Measurements from ENCODE around the gene SLC36A1. TPM values are rescaled to one million over a fixed set of nuclear protein-coding genes. Genes with fewer than 3 reads are reported as not detected.
"Not testable (repeated sequence)": the region's sequence is repeated elsewhere in the genome, so short reads cannot be mapped to it uniquely, and the experiment has no call there.

SLC36A1 gene
- total RNA-seq, 5 donors from 2014 or later (not counting 1 experiment from before 2014, with no cell fraction given) = 5.1 to 8.5 (median 6.3) TPM

DNA sequence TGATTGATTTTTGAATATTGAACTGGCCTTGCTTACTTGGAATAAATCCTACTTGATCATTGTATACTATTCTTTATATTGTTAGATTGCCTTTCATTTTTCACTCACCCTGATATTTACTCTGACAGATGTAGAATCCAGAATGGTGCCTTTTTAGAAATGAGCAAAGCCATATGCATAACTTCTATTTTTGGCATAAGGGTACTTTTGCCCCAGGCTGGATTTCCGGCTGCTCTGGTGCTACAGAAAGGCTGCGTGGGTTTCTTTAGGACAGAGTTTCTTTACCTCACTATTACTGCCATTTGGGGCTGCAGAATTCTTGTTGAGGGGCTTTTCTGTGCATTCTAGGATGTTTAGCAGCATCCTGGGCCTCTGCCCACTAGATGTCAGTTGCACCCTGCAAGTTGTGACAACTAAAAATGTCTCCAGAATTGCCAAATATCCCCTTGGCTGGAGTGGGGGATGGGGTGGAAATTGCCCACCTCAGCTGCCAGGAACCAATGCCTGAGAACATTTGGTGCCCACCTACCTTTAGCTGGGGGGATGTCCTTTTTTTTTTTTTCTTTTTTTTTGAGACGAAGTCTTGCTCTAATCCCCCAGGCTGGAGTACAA, 50.1 kb downstream of the SLC36A1 start:
- Mint-ChIP-seq H3K9me3 (no peaks in the 10 kb centered on the region), H3K4me1 (peaks cover 5 to 8% (median 5%) of the 10 kb centered on the region in 3 donors), H3K27me3 (no peaks in the 10 kb centered on the region), H3K27ac (no peak overlapping the region), H3K36me3 (peaks cover 8% of the 10 kb centered on the region), H3K4me3 (no peak overlapping the region)
- POLR2A ChIA-PET = interaction anchor here in 1 of 2 donors (0.6 kb wide), 1 partner anchor 43 kb away, joined by 4 read pairs; no protein-coding TSS in a partner anchor
- Histone ChIP-seq H3K9me3 (no peaks in the 10 kb centered on the region), H3K27me3 (replicated peaks in 1 of 2; ENCODE audit: control insufficient read depth in 2 of 2, extremely low read depth in 1 of 2, insufficient read depth in 2 of 2, low read length in 1 of 2) (no peaks in the 10 kb centered on the region), H3K4me3 (ENCODE audit: control insufficient read depth in 1 of 2, extremely low read depth in 1 of 2, low read length in 1 of 2) (no peak overlapping the region), H3K27ac (ENCODE audit: low read length) (no peak overlapping the region), H3K4me1 (ENCODE audit: control insufficient read depth in 1 of 2, extremely low read depth in 1 of 2, insufficient read depth in 2 of 2, low read length in 2 of 2) (peaks cover 0 to 6% of the 10 kb centered on the region in 2 experiments), H3K36me3 (ENCODE audit: control insufficient read depth in 2 of 2, extremely low read depth in 1 of 2, insufficient read depth in 1 of 2, low read length in 1 of 2) (no peaks in the 10 kb centered on the region)
- DNase-seq (no peak), ATAC-seq (replicated peaks in 1 of 4) (no peak)
- no CpG with 5 or more reads among the region's 3 CpGs for WGBS (ENCODE audit: insufficient coverage)
- CTCF ChIA-PET = interaction anchor here in 1 of 2 donors (1.1 to 1.3 kb wide), 2 partner anchors 49 to 52 kb away, joined by 3 read pairs; no protein-coding TSS in a partner anchor

DNA sequence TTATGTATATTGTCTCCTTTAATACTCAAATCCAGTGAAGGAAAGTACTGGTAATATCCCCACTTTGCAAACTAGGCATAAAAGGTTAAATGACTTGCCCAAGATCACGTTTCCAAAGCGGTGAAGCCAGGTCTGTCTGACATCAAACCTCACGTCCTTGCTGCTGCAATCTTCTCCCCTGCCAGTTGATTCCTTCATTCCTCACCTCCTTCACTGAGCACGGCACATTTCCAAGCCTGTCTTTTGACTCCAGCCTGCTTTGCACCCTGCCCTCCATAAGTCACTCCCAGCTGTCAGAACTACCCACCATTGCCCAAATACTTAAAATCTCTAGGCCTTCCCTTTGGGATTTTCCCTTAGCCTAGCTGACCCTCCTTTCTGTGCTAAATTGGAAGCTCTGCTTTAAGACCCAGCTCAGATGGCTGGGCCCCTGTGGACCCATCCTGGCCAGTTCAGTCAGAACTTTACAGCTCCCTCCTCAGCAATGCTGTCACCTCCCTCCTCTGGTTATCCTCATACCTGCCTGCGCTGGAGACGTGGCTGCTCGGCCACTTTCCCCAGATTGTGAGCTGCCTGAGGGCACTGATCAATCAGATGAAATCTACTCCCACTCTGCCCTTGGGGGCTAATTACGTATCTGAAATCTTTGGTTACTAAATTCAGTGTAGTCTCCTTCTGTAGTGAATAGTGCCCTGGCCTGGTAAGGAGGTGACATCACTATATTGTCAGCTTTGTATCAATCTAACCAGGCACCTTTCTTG, 51.2 kb downstream of the SLC36A1 start:
- Histone ChIP-seq H3K27ac (ENCODE audit: low read length) (no peak overlapping the region), H3K36me3 (ENCODE audit: control insufficient read depth in 2 of 2, extremely low read depth in 1 of 2, insufficient read depth in 1 of 2, low read length in 1 of 2) (no peaks in the 10 kb centered on the region), H3K4me3 (ENCODE audit: control insufficient read depth in 1 of 2, extremely low read depth in 1 of 2, low read length in 1 of 2) (no peak overlapping the region), H3K27me3 (replicated peaks in 1 of 2; ENCODE audit: control insufficient read depth in 2 of 2, extremely low read depth in 1 of 2, insufficient read depth in 2 of 2, low read length in 1 of 2) (no peaks in the 10 kb centered on the region), H3K9me3 (no peaks in the 10 kb centered on the region), H3K4me1 (ENCODE audit: control insufficient read depth in 1 of 2, extremely low read depth in 1 of 2, insufficient read depth in 2 of 2, low read length in 2 of 2) (peaks cover 0 to 6% of the 10 kb centered on the region in 2 experiments)
- WGBS (ENCODE audit: insufficient coverage) = 97% methylated on average over 4 of the region's 8 CpGs
- POLR2A ChIA-PET = interaction anchor here in 1 of 2 donors (0.6 kb wide), 2 partner anchors 44 to 252 kb away, joined by 4 to 15 read pairs; no protein-coding TSS in a partner anchor
- Mint-ChIP-seq H3K9me3 (no peaks in the 10 kb centered on the region), H3K36me3 (peaks cover 4% of the 10 kb centered on the region), H3K27ac (peak overlapping the region in 1 of 2 donors; percentile 25), H3K4me1 (peaks cover 5 to 8% (median 5%) of the 10 kb centered on the region in 3 donors), H3K27me3 (no peaks in the 10 kb centered on the region), H3K4me3 (no peak overlapping the region)
- CTCF ChIA-PET = interaction anchor here (0.7 to 1.6 kb wide), 6 partner anchors 10 to 53 kb away, joined by 3 to 5 read pairs (median 3); partner anchors contain the start of gene SLC36A1 (in 2 of the 2)
- no peak for DNase-seq
- no peak for ATAC-seq (replicated peaks in 1 of 4)

DNA sequence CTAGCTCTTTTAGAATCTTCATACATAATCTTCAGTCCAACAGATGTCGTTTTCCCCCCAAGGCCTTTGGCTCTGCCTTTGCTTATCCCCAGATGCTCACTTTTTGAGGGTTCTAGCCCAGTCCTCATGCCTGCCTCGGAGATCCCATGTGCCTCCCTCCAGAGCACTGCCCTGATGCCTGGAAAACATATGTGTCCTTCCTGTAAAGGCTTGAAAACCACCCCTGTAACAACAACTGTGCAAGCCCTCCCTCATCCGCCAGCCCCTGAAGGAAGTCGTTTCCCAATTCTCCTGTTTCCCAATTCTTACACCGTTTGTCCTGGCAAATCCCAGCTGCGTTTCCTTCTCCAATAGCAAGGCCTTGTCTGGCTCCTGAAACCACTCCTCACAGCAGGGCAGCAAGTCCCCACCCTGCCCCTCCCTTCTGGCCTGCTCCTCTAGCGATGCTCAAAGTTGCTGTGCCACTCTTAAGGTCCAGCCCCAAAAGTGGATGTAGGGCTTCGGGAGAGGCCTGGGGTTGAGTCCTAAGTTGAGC, 52.2 kb downstream of the SLC36A1 start:
- Mint-ChIP-seq H3K4me3 (no peak overlapping the region), H3K27ac (no peak overlapping the region), H3K4me1 (peaks cover 5 to 8% (median 5%) of the 10 kb centered on the region in 3 donors), H3K27me3 (no peaks in the 10 kb centered on the region), H3K36me3 (no peaks in the 10 kb centered on the region), H3K9me3 (no peaks in the 10 kb centered on the region)
- peaks cover 0 to 6% of the 10 kb centered on the region in 2 experiments for H3K4me1 ChIP-seq (ENCODE audit: control insufficient read depth in 1 of 2, extremely low read depth in 1 of 2, insufficient read depth in 2 of 2, low read length in 2 of 2)
- 96% methylated on average over 7 of the region's 8 CpGs for WGBS (ENCODE audit: insufficient coverage)
- H3K27ac ChIP-seq (ENCODE audit: low read length) = no peak overlapping the region
- CTCF ChIA-PET = interaction anchor here (0.6 to 1.6 kb wide), 5 partner anchors 48 to 54 kb away, joined by 3 to 5 read pairs (median 3); partner anchors contain the start of gene SLC36A1 (in 2 of the 2)
- no peaks in the 10 kb centered on the region for H3K9me3 ChIP-seq
- H3K4me3 ChIP-seq (ENCODE audit: control insufficient read depth in 1 of 2, extremely low read depth in 1 of 2, low read length in 1 of 2) = no peak overlapping the region
- H3K27me3 ChIP-seq (replicated peaks in 1 of 2; ENCODE audit: control insufficient read depth in 2 of 2, extremely low read depth in 1 of 2, insufficient read depth in 2 of 2, low read length in 1 of 2) = no peaks in the 10 kb centered on the region
- POLR2A ChIA-PET = no interaction called here
- H3K36me3 ChIP-seq (ENCODE audit: control insufficient read depth in 2 of 2, extremely low read depth in 1 of 2, insufficient read depth in 1 of 2, low read length in 1 of 2) = no peaks in the 10 kb centered on the region
- DNase-seq = no peak
- no peak for ATAC-seq (replicated peaks in 1 of 4)

DNA sequence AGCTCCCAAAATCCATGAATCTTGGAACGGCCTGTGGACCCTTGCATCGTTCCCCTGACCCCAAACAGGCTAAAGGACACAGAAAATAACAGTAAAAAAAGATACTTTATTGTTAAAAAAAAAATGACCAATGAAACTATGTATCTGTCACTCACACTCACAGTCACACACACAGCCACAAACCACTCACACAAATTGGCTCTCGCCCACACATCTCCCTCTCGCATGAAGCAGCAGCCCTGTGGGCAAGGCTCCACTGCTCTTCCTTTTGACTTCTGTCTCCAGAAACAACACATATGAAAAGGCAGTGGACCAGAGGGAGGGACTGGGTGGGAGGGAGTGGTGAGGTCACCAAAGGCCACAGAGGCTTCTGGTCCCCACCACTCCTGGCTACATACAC, 56.6 kb downstream of the SLC36A1 start:
- H3K36me3 Mint-ChIP-seq = no peaks in the 10 kb centered on the region
- CTCF ChIA-PET = interaction anchor here (0.7 to 1.0 kb wide), 2 partner anchors 20 to 56 kb away, joined by 3 to 7 read pairs; partner anchors contain the start of gene SLC36A1 (in 1 of the 2)
- no peak for ATAC-seq (replicated peaks in 1 of 4)

DNA sequence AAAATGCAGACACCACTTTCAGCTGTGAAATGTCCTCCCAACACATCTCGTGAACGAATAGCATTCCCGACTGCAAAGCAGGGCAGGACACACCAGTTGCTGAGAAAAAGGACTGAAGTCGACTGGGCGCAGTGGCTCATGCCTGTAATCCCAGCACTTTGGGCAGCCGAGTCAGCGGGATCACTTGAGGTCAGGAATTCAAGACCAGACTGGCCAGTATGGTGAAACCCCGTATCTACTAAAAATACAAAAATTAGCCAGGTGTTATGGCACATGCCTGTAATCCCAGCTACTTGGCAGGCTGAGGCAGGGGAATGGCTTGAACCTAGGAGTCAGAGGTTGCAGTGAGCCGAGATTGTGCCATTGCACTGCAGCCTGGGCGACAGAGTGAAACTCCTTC, 60.9 kb downstream of the SLC36A1 start:
- H3K4me3 ChIP-seq (ENCODE audit: control insufficient read depth in 1 of 2, extremely low read depth in 1 of 2, low read length in 1 of 2); H3K36me3 ChIP-seq (ENCODE audit: control insufficient read depth in 2 of 2, extremely low read depth in 1 of 2, insufficient read depth in 1 of 2, low read length in 1 of 2); H3K9me3 ChIP-seq; CTCF ChIA-PET; POLR2A ChIA-PET; H3K4me1 Mint-ChIP-seq; H3K4me3 Mint-ChIP-seq; H3K27ac ChIP-seq (ENCODE audit: low read length); H3K4me1 ChIP-seq (ENCODE audit: control insufficient read depth in 1 of 2, extremely low read depth in 1 of 2, insufficient read depth in 2 of 2, low read length in 2 of 2); H3K27ac Mint-ChIP-seq; H3K27me3 ChIP-seq (replicated peaks in 1 of 2; ENCODE audit: control insufficient read depth in 2 of 2, extremely low read depth in 1 of 2, insufficient read depth in 2 of 2, low read length in 1 of 2); ATAC-seq (replicated peaks in 1 of 4); DNase-seq; H3K9me3 Mint-ChIP-seq; H3K36me3 Mint-ChIP-seq; H3K27me3 Mint-ChIP-seq: not testable (repeated sequence)
- WGBS (ENCODE audit: insufficient coverage) = 88% methylated on average over 8 of the region's 10 CpGs

More for the DNA sequence above, 56.6 kb downstream of the SLC36A1 start:
- Histone ChIP-seq H3K9me3 (no peaks in the 10 kb centered on the region), H3K27ac (ENCODE audit: low read length) (no peak overlapping the region), H3K27me3 (replicated peaks in 1 of 2; ENCODE audit: control insufficient read depth in 2 of 2, extremely low read depth in 1 of 2, insufficient read depth in 2 of 2, low read length in 1 of 2) (no peaks in the 10 kb centered on the region), H3K4me1 (ENCODE audit: control insufficient read depth in 1 of 2, extremely low read depth in 1 of 2, insufficient read depth in 2 of 2, low read length in 2 of 2) (peaks cover 0 to 6% of the 10 kb centered on the region in 2 experiments), H3K4me3 (ENCODE audit: control insufficient read depth in 1 of 2, extremely low read depth in 1 of 2, low read length in 1 of 2) (no peak overlapping the region), H3K36me3 (ENCODE audit: control insufficient read depth in 2 of 2, extremely low read depth in 1 of 2, insufficient read depth in 1 of 2, low read length in 1 of 2) (peaks cover 2 to 7% of the 10 kb centered on the region in 2 donors)
- DNase-seq = no peak
- H3K4me1 Mint-ChIP-seq = peaks cover 5 to 8% (median 5%) of the 10 kb centered on the region in 3 donors
- no peaks in the 10 kb centered on the region for H3K9me3 Mint-ChIP-seq
- no peak overlapping the region for H3K27ac Mint-ChIP-seq
- POLR2A ChIA-PET = no interaction called here
- H3K4me3 Mint-ChIP-seq = no peak overlapping the region
- H3K27me3 Mint-ChIP-seq = no peaks in the 10 kb centered on the region
- WGBS (ENCODE audit: insufficient coverage) = 71% methylated on average over 1 of the region's 4 CpGs

DNA sequence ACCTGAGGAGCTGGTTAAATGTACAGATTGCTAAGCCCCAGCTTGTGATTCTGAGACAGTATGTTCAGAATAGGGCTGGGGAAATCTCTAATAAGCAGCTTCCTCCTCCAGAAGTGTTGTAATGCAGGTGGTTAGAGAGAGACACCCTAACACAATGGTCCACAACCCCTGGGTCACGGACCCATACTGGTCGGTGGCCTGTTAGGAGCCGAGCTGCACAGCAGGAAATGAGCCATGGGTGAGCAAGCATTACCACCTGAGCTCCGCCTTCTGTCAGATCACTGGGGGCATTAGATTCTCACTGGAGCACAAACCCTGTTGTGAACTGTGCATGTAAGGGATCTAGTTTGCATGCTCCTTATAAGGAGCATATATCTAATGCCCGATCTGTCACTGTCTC, 61.8 kb downstream of the SLC36A1 start:
- no peaks in the 10 kb centered on the region for H3K4me1 ChIP-seq (ENCODE audit: control insufficient read depth in 1 of 2, extremely low read depth in 1 of 2, insufficient read depth in 2 of 2, low read length in 2 of 2)
- ChIA-PET CTCF (no interaction called here), POLR2A (no interaction called here)
- peaks cover 2 to 7% of the 10 kb centered on the region in 2 donors for H3K36me3 ChIP-seq (ENCODE audit: control insufficient read depth in 2 of 2, extremely low read depth in 1 of 2, insufficient read depth in 1 of 2, low read length in 1 of 2)
- Mint-ChIP-seq H3K27ac (no peak overlapping the region), H3K9me3 (no peaks in the 10 kb centered on the region), H3K27me3 (no peaks in the 10 kb centered on the region), H3K4me1 (no peaks in the 10 kb centered on the region), H3K4me3 (no peak overlapping the region), H3K36me3 (peaks cover 5% of the 10 kb centered on the region)
- H3K27ac ChIP-seq (ENCODE audit: low read length) = no peak overlapping the region
- no peaks in the 10 kb centered on the region for H3K9me3 ChIP-seq
- no peaks in the 10 kb centered on the region for H3K27me3 ChIP-seq (replicated peaks in 1 of 2; ENCODE audit: control insufficient read depth in 2 of 2, extremely low read depth in 1 of 2, insufficient read depth in 2 of 2, low read length in 1 of 2)
- no peak overlapping the region for H3K4me3 ChIP-seq (ENCODE audit: control insufficient read depth in 1 of 2, extremely low read depth in 1 of 2, low read length in 1 of 2)
- 93% methylated on average over 4 of the region's 5 CpGs for WGBS (ENCODE audit: insufficient coverage)
- ATAC-seq (replicated peaks in 1 of 4) = no peak
- DNase-seq = no peak
